OCI-LY7 (cell line): ENCODE data around the gene TMEM184A.

Source experiments
- EZH2phosphoT487 ChIP-seq: fragments of 200-600 bp; sonication (generic); IDR thresholded peaks from 2 replicates; pipeline ENCODE4 v1.6.1; 2018; ENCODE audit warnings: low read depth, borderline replicate concordance, mild to moderate bottlenecking, mixed run types, antibody characterized with exemption, low read length, moderate library complexity, mixed read lengths
- TF ChIP-seq, protein P1 (sequence below): fragments of 200-600 bp; sonication (generic); conservative IDR thresholded peaks from 2 replicates; pipeline ENCODE4 v1.5.1; 2014; ENCODE audit warnings: mild to moderate bottlenecking, antibody characterized with exemption, low read length, moderate library complexity, mixed read lengths

DNA sequence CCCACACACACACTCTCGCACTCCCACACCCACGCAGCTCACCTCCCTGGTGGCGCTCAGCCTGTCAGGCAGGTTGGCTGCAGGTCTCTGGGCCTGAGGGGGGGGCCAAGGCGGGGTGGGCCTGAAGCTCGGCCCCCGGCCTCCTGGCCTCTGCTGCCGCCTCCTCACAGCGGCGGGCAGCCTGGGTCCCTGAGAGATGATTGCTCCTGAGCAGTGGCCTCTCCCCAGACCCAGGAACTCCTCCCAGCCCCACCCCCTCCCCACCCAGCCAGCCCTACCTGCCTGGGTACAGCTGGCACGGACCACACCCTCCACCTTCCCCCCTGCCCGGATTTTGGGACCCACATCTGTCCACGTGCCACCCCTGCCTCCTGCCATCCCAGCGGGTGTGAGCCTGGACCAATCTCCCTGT is 4.6 kb upstream of the TMEM184A start:
- TF ChIP-seq, protein P1, sequence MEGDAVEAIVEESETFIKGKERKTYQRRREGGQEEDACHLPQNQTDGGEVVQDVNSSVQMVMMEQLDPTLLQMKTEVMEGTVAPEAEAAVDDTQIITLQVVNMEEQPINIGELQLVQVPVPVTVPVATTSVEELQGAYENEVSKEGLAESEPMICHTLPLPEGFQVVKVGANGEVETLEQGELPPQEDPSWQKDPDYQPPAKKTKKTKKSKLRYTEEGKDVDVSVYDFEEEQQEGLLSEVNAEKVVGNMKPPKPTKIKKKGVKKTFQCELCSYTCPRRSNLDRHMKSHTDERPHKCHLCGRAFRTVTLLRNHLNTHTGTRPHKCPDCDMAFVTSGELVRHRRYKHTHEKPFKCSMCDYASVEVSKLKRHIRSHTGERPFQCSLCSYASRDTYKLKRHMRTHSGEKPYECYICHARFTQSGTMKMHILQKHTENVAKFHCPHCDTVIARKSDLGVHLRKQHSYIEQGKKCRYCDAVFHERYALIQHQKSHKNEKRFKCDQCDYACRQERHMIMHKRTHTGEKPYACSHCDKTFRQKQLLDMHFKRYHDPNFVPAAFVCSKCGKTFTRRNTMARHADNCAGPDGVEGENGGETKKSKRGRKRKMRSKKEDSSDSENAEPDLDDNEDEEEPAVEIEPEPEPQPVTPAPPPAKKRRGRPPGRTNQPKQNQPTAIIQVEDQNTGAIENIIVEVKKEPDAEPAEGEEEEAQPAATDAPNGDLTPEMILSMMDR: no peak
- TF ChIP-seq EZH2phosphoT487: no peak
